ENCODE measurements around the gene UPP1. TPM values are rescaled to one million over a fixed set of nuclear protein-coding genes. Genes with fewer than 3 reads are reported as not detected.

UPP1 gene
- polyA plus RNA-seq, 6 donors from 2014 or later, result 2.7 to 5.6 (median 3.3) TPM; not detected in 1

Other genes with a start within 250 kb of the UPP1 start
- gene PKD1L1, start 140.8 kb upstream of the UPP1 start, polyA plus RNA-seq (ENCODE audit: low read depth in 6 of 6), result under 1 TPM in 3 of 6 donors, not detected in 3; 0.05 to 0.30 (median 0.15) TPM
- 10 to 100 TPM; 34.1 to 57.3 (median 43.5) TPM for gene HUS1, start 109.7 kb upstream of the UPP1 start, polyA plus RNA-seq (ENCODE audit: low read depth in 6 of 6)
- 1 to 10 TPM in 1 of 6 donors, not detected in 5; 1.0 TPM for gene SUN3, start 60.2 kb upstream of the UPP1 start, polyA plus RNA-seq (ENCODE audit: low read depth in 6 of 6)
- not detected for gene C7orf57, start 53.7 kb upstream of the UPP1 start, polyA plus RNA-seq (ENCODE audit: low read depth in 6 of 6)
- not detected for gene ABCA13, start 82.2 kb downstream of the UPP1 start, polyA plus RNA-seq (ENCODE audit: low read depth in 6 of 6)

All from naive B cell (primary cell).